H1 (cell line): ENCODE results near the gene ALPI. TPM values are rescaled to one million over a fixed set of nuclear protein-coding genes. Genes with fewer than 3 reads are reported as not detected.

Source experiments
- ASH2L ChIP-seq: fragments of 200-600, 300-600 bp; sonication (generic); IDR thresholded peaks from one replicate; pipeline ENCODE4 v1.7.1; 2017; ENCODE audit warnings: low read length
- CEBPB ChIP-seq: IDR thresholded peaks from 2 replicates; pipeline ENCODE4 v1.6.1; 2012; ENCODE audit warnings: low read depth, low read length
- CHD2 ChIP-seq: IDR thresholded peaks from 2 replicates; pipeline ENCODE4 v1.6.1; 2012; ENCODE audit warnings: low read length, improper control_type of control experiment
- CREB1 ChIP-seq: IDR thresholded peaks from 2 replicates; pipeline ENCODE4 v1.6.1; 2012; ENCODE audit warnings: inconsistent platforms
- CTCF ChIP-seq, 3 experiments: IDR thresholded peaks; 1 replicate in 2 of 3; 2 replicates in 1 of 3; pipeline versions ENCODE4 v1.5.1 to v1.6.1; 2011; ENCODE audit warnings: low read length in 3 of 3, mild to moderate bottlenecking in 3 of 3, inconsistent platforms in 2 of 3, low read depth in 1 of 3, moderate library complexity in 1 of 3; ENCODE audit not compliant: insufficient read depth in 1 of 3; ENCODE audit errors: control extremely low read depth in 1 of 3
- EGR1 ChIP-seq: IDR thresholded peaks from 2 replicates; pipeline ENCODE4 v1.6.1; 2011; ENCODE audit warnings: low read depth, low read length, borderline replicate concordance
- EZH2 ChIP-seq: fragments of 200-600 bp; sonication (generic); IDR thresholded peaks from 2 replicates; pipeline ENCODE4 v1.7.1; 2012; ENCODE audit warnings: low read depth, mild to moderate bottlenecking, moderate library complexity, low read length, inconsistent platforms; ENCODE audit not compliant: severe bottlenecking
- HDAC6 ChIP-seq: IDR thresholded peaks from one replicate; pipeline ENCODE4 v1.7.1; 2012; ENCODE audit warnings: low read depth, mild to moderate bottlenecking, inconsistent platforms, low read length, moderate library complexity
- JUN ChIP-seq: IDR thresholded peaks from 2 replicates; pipeline ENCODE4 v1.6.1; 2011; ENCODE audit warnings: low read depth, mild to moderate bottlenecking, improper control_type of control experiment, low read length
- KDM1A ChIP-seq: fragments of 200-600, 300-600 bp; sonication (generic); IDR thresholded peaks from 2 replicates; pipeline ENCODE4 v1.7.1; 2016; ENCODE audit warnings: mild to moderate bottlenecking, low read length, borderline replicate concordance
- POU5F1 ChIP-seq: IDR thresholded peaks from 2 replicates; pipeline ENCODE4 v1.6.1; 2011; ENCODE audit warnings: low read depth, mild to moderate bottlenecking, low read length, moderate library complexity
- RAD21 ChIP-seq, 2 experiments: IDR thresholded peaks in 1 of 2; conservative IDR thresholded peaks in 1 of 2; 2 replicates each; pipeline ENCODE4 v1.6.1; 2011; ENCODE audit warnings: low read depth in 2 of 2, low read length in 2 of 2, improper control_type of control experiment in 1 of 2, inconsistent platforms in 1 of 2, mild to moderate bottlenecking in 1 of 2, moderate library complexity in 1 of 2
- RBBP5 ChIP-seq: IDR thresholded peaks from 2 replicates; pipeline ENCODE4 v1.7.1; 2012; ENCODE audit warnings: low read depth, mild to moderate bottlenecking, inconsistent platforms, low read length, moderate library complexity, borderline replicate concordance
- RNF2 ChIP-seq: fragments of 200-900, 300-1000 bp; sonication (generic); IDR thresholded peaks from 2 replicates; pipeline ENCODE4 v1.7.1; 2016; ENCODE audit warnings: borderline replicate concordance, low read depth, mild to moderate bottlenecking, antibody characterized with exemption, low read length; ENCODE audit not compliant: poor library complexity, severe bottlenecking; ENCODE audit errors: missing control alignments
- SAP30 ChIP-seq: fragments of 300-600 bp; sonication (generic); IDR thresholded peaks from 2 replicates; pipeline ENCODE4 v1.7.1; 2012; ENCODE audit warnings: low read length, moderate library complexity, mild to moderate bottlenecking, inconsistent platforms; ENCODE audit not compliant: insufficient read depth, insufficient replicate concordance
- SIRT6 ChIP-seq: IDR thresholded peaks from one replicate; pipeline ENCODE4 v1.7.1; 2012; ENCODE audit warnings: low read length, inconsistent platforms
- SP2 ChIP-seq: IDR thresholded peaks from 2 replicates; pipeline ENCODE4 v1.6.1; 2012; ENCODE audit warnings: mild to moderate bottlenecking, low read length, inconsistent platforms
- SP4 ChIP-seq: IDR thresholded peaks from 2 replicates; pipeline ENCODE4 v1.6.1; 2012; ENCODE audit warnings: low read length, inconsistent platforms
- TAF7 ChIP-seq: optimal IDR thresholded peaks from 2 replicates; pipeline ENCODE3; 2011; ENCODE audit warnings: low read depth, mild to moderate bottlenecking, inconsistent platforms, low read length, moderate library complexity, borderline replicate concordance
- TCF12 ChIP-seq: IDR thresholded peaks from 2 replicates; pipeline ENCODE4 v1.6.1; 2011; ENCODE audit warnings: low read depth, mild to moderate bottlenecking, low read length
- TEAD4 ChIP-seq: IDR thresholded peaks from 2 replicates; pipeline ENCODE4 v1.6.1; 2012; ENCODE audit warnings: low read depth, low read length, inconsistent platforms, mixed read lengths
- ZNF274 ChIP-seq: IDR thresholded peaks from 2 replicates; pipeline ENCODE4 v1.7.0; 2012; ENCODE audit warnings: low read length, borderline replicate concordance; ENCODE audit errors: extremely low read depth
- polyA plus RNA-seq, 7 experiments: library from polyadenylated mRNA; depleted of rRNA in 3 of 7; stranded (reverse) in 5 of 7; unstranded in 2 of 7; fragments of >200 nt in 5 of 7; fragments of 200-250 nt in 2 of 7; gene quantifications; 1 replicate in 5 of 7; 2 replicates in 1 of 7; 4 replicates in 1 of 7; pipeline versions ENCODE4 v1.2.1 to v1.2.3, GENCODE V29; 2011 to 2013; ENCODE audit warnings: missing spikeins in 2 of 7, mixed read lengths in 2 of 7
- total RNA-seq: library from RNA; stranded (reverse); fragmentation: NEBNext Ultra II Directional; extraction: Animal tissue kit (Norgen Biotek cat#: 25700); gene quantifications from 2 replicates; pipeline ENCODE4 v1.2.1, GENCODE V29; 2021

ALPI gene
- total and polyA plus RNA-seq, 2 of the 8 experiments (the other 6 are each of a cell fraction or from before 2014, with no cell fraction given), result not detected

GRCh38 chr2:232502911-232503808 is 47.2 kb downstream of the ALPI start (continued):
- TF ChIP-seq POU5F1, result no peak
- no peak for TF ChIP-seq JUN
- peak; percentile 96 for TF ChIP-seq EGR1
- TF ChIP-seq TEAD4, result no peak
- TF ChIP-seq CHD2, result no peak
- no peak for TF ChIP-seq SP4
- TF ChIP-seq SAP30, result no peak
- no peak for TF ChIP-seq CEBPB
- TF ChIP-seq CTCF (IDR thresholded peaks at IDR 0.05; ENCODE audit: control extremely low read depth in 1 of 3, insufficient read depth in 1 of 3, low read depth in 1 of 3, low read length in 3 of 3), result no peak
- TF ChIP-seq TCF12, result no peak
- TF ChIP-seq RAD21 (IDR thresholded peaks at IDR 0.05 in 1 of 2, conservative IDR thresholded peaks at IDR 0.05 in 1 of 2; ENCODE audit: low read depth in 2 of 2, low read length in 2 of 2), result no peak
- peak; percentile 88 for TF ChIP-seq ASH2L
- TF ChIP-seq SP2, result no peak
- no peak for TF ChIP-seq SIRT6
- no peak for TF ChIP-seq EZH2
- TF ChIP-seq KDM1A, result no peak
- no peak for TF ChIP-seq TAF7
- no peak for TF ChIP-seq RBBP5
- peak; percentile 96 for TF ChIP-seq CREB1
- no peak for TF ChIP-seq RNF2
- TF ChIP-seq ZNF274, result no peak
- TF ChIP-seq HDAC6, result no peak
